ENCODE measurements around the gene TUT7. TPM values are rescaled to one million over a fixed set of nuclear protein-coding genes. Genes with fewer than 3 reads are reported as not detected.

TUT7 gene
- total and polyA plus RNA-seq, 2 experiments from 2014 or later: 21.4 to 23.8 TPM

DNA sequence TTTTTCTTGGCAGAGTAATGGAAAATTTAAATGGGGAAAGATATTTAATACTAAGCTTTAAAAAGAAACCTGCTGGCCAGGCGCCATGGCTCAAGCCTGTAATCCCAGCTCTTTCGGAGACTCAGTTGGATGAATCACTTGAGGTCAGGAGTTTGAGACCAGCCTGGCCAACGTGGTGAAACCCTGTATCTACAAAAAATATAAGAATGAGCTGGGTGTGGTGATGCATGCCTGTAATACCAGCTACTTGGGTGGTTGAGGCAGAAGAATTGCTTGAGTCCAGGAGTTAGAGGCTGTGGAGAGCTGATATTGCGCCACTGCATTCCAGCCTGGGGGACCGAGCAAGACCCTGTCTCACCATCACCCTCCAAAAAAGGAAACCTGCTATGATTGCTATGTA is 32.8 kb downstream of the TUT7 start:
- Histone ChIP-seq H3K4me2 (no peak overlapping the region), H2AFZ (no peak overlapping the region)

More for the DNA sequence above, 32.8 kb downstream of the TUT7 start:
- Histone ChIP-seq H3K4me1 (ENCODE audit: insufficient read depth) (no peaks in the 10 kb centered on the region), H3K36me3 (ENCODE audit: insufficient read depth) (peaks cover 46% of the 10 kb centered on the region), H3K79me2 (replicated peaks; ENCODE audit: insufficient read depth) (no peaks in the 10 kb centered on the region), H4K20me1 (replicated peaks; ENCODE audit: insufficient read depth) (no peaks in the 10 kb centered on the region), H3K27me3 (ENCODE audit: insufficient read depth) (no peaks in the 10 kb centered on the region), H3F3A (replicated peaks; ENCODE audit: low read depth) (no peaks in the 10 kb centered on the region), H3K4me3 (no peak overlapping the region), H3K9me2 (ENCODE audit: insufficient read depth) (no peaks in the 10 kb centered on the region), H3K27ac (ENCODE audit: low read depth) (no peak overlapping the region)
- ATAC-seq (no peak), DNase-seq (ENCODE audit: low spot score) (no peak)
- TF ChIP-seq ZNF331 (CRISPR knock-in tag; IDR thresholded peaks at IDR 0.05; ENCODE audit: low read depth) (no peak), STAT1 (IDR thresholded peaks at IDR 0.05; ENCODE audit: unreplicated experiment) (no peak), CREB1 (CRISPR knock-in tag; IDR thresholded peaks at IDR 0.05; ENCODE audit: low read depth) (no peak), NANOG (IDR thresholded peaks at IDR 0.05; ENCODE audit: borderline replicate concordance) (no peak), POLR2AphosphoS5 (IDR thresholded peaks at IDR 0.05; ENCODE audit: low read depth) (no peak), ZNF114 (CRISPR knock-in tag; IDR thresholded peaks at IDR 0.05) (no peak), EZH2 (IDR thresholded peaks at IDR 0.05; ENCODE audit: low read depth, unreplicated experiment) (no peak), JUNB (IDR thresholded peaks at IDR 0.05; ENCODE audit: unreplicated experiment) (no peak), EZH2phosphoT487 (IDR thresholded peaks at IDR 0.05; ENCODE audit: unreplicated experiment) (no peak)
- TF ChIP-seq, protein P1, sequence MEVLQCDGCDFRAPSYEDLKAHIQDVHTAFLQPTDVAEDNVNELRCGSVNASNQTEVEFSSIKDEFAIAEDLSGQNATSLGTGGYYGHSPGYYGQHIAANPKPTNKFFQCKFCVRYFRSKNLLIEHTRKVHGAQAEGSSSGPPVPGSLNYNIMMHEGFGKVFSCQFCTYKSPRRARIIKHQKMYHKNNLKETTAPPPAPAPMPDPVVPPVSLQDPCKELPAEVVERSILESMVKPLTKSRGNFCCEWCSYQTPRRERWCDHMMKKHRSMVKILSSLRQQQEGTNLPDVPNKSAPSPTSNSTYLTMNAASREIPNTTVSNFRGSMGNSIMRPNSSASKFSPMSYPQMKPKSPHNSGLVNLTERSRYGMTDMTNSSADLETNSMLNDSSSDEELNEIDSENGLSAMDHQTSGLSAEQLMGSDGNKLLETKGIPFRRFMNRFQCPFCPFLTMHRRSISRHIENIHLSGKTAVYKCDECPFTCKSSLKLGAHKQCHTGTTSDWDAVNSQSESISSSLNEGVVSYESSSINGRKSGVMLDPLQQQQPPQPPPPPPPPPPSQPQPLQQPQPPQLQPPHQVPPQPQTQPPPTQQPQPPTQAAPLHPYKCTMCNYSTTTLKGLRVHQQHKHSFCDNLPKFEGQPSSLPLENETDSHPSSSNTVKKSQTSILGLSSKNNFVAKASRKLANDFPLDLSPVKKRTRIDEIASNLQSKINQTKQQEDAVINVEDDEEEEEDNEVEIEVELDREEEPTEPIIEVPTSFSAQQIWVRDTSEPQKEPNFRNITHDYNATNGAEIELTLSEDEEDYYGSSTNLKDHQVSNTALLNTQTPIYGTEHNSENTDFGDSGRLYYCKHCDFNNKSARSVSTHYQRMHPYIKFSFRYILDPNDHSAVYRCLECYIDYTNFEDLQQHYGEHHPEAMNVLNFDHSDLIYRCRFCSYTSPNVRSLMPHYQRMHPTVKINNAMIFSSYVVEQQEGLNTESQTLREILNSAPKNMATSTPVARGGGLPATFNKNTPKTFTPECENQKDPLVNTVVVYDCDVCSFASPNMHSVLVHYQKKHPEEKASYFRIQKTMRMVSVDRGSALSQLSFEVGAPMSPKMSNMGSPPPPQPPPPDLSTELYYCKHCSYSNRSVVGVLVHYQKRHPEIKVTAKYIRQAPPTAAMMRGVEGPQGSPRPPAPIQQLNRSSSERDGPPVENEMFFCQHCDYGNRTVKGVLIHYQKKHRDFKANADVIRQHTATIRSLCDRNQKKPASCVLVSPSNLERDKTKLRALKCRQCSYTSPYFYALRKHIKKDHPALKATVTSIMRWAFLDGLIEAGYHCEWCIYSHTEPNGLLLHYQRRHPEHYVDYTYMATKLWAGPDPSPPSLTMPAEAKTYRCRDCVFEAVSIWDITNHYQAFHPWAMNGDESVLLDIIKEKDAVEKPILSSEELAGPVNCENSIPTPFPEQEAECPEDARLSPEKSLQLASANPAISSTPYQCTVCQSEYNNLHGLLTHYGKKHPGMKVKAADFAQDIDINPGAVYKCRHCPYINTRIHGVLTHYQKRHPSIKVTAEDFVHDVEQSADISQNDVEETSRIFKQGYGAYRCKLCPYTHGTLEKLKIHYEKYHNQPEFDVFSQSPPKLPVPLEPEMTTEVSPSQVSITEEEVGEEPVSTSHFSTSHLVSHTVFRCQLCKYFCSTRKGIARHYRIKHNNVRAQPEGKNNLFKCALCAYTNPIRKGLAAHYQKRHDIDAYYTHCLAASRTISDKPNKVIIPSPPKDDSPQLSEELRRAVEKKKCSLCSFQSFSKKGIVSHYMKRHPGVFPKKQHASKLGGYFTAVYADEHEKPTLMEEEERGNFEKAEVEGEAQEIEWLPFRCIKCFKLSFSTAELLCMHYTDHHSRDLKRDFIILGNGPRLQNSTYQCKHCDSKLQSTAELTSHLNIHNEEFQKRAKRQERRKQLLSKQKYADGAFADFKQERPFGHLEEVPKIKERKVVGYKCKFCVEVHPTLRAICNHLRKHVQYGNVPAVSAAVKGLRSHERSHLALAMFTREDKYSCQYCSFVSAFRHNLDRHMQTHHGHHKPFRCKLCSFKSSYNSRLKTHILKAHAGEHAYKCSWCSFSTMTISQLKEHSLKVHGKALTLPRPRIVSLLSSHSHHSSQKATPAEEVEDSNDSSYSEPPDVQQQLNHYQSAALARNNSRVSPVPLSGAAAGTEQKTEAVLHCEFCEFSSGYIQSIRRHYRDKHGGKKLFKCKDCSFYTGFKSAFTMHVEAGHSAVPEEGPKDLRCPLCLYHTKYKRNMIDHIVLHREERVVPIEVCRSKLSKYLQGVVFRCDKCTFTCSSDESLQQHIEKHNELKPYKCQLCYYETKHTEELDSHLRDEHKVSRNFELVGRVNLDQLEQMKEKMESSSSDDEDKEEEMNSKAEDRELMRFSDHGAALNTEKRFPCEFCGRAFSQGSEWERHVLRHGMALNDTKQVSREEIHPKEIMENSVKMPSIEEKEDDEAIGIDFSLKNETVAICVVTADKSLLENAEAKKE (CRISPR knock-in tag; IDR thresholded peaks at IDR 0.05): no peak
- TF ChIP-seq, protein P2, sequence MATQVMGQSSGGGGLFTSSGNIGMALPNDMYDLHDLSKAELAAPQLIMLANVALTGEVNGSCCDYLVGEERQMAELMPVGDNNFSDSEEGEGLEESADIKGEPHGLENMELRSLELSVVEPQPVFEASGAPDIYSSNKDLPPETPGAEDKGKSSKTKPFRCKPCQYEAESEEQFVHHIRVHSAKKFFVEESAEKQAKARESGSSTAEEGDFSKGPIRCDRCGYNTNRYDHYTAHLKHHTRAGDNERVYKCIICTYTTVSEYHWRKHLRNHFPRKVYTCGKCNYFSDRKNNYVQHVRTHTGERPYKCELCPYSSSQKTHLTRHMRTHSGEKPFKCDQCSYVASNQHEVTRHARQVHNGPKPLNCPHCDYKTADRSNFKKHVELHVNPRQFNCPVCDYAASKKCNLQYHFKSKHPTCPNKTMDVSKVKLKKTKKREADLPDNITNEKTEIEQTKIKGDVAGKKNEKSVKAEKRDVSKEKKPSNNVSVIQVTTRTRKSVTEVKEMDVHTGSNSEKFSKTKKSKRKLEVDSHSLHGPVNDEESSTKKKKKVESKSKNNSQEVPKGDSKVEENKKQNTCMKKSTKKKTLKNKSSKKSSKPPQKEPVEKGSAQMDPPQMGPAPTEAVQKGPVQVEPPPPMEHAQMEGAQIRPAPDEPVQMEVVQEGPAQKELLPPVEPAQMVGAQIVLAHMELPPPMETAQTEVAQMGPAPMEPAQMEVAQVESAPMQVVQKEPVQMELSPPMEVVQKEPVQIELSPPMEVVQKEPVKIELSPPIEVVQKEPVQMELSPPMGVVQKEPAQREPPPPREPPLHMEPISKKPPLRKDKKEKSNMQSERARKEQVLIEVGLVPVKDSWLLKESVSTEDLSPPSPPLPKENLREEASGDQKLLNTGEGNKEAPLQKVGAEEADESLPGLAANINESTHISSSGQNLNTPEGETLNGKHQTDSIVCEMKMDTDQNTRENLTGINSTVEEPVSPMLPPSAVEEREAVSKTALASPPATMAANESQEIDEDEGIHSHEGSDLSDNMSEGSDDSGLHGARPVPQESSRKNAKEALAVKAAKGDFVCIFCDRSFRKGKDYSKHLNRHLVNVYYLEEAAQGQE (IDR thresholded peaks at IDR 0.05; ENCODE audit: unreplicated experiment): no peak
- TF ChIP-seq, protein P3, sequence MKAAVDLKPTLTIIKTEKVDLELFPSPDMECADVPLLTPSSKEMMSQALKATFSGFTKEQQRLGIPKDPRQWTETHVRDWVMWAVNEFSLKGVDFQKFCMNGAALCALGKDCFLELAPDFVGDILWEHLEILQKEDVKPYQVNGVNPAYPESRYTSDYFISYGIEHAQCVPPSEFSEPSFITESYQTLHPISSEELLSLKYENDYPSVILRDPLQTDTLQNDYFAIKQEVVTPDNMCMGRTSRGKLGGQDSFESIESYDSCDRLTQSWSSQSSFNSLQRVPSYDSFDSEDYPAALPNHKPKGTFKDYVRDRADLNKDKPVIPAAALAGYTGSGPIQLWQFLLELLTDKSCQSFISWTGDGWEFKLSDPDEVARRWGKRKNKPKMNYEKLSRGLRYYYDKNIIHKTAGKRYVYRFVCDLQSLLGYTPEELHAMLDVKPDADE (IDR thresholded peaks at IDR 0.05): no peak
- TF ChIP-seq, protein P4, sequence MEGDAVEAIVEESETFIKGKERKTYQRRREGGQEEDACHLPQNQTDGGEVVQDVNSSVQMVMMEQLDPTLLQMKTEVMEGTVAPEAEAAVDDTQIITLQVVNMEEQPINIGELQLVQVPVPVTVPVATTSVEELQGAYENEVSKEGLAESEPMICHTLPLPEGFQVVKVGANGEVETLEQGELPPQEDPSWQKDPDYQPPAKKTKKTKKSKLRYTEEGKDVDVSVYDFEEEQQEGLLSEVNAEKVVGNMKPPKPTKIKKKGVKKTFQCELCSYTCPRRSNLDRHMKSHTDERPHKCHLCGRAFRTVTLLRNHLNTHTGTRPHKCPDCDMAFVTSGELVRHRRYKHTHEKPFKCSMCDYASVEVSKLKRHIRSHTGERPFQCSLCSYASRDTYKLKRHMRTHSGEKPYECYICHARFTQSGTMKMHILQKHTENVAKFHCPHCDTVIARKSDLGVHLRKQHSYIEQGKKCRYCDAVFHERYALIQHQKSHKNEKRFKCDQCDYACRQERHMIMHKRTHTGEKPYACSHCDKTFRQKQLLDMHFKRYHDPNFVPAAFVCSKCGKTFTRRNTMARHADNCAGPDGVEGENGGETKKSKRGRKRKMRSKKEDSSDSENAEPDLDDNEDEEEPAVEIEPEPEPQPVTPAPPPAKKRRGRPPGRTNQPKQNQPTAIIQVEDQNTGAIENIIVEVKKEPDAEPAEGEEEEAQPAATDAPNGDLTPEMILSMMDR (conservative IDR thresholded peaks at IDR 0.05; ENCODE audit: low read depth in 2 of 2): no peak
- H3K27ac Mint-ChIP-seq: no peak overlapping the region; the same call in 1 of the 2 replicates
- peaks cover 61% of the 10 kb centered on the region for H3K36me3 Mint-ChIP-seq (ENCODE audit: low read depth)
- no peaks in the 10 kb centered on the region for H3K27me3 Mint-ChIP-seq (ENCODE audit: insufficient read depth, low read depth, poor library complexity)
- no peaks in the 10 kb centered on the region for H3K9me3 Mint-ChIP-seq
- H3K4me1 Mint-ChIP-seq: 0 out of 3 replicates have a peak, but pooled peaks cover 2% of the 10 kb centered on the region
- H3K4me3 Mint-ChIP-seq: no peak overlapping the region

All from GM23338 (cell line).